ENCODE measurements around the gene SLF1.

SLF1 gene

GRCh38 chr5:94715768-94716167, 97.3 kb downstream of the SLF1 start:
- no peak for ATAC-seq (ENCODE audit: insufficient read depth, low read depth)
- H3K27ac ChIP-seq (ENCODE audit: low read length): no peak overlapping the region
- DNase-seq: no peak

GRCh38 chr5:94725142-94725541, 106.7 kb downstream of the SLF1 start:
- no peaks in the 10 kb centered on the region for H3K9me3 ChIP-seq (ENCODE audit: insufficient read depth, low read length, severe bottlenecking)
- ATAC-seq (ENCODE audit: insufficient read depth, low read depth): no peak

More at GRCh38 chr5:94715768-94716167, 97.3 kb downstream of the SLF1 start:
- Histone ChIP-seq H3K79me2 (ENCODE audit: insufficient read depth, low read length) (no peaks in the 10 kb centered on the region), H3K4me2 (ENCODE audit: insufficient read depth, low read length) (no peak overlapping the region), H3K4me1 (ENCODE audit: insufficient read depth, low read length) (no peaks in the 10 kb centered on the region), H2AFZ (ENCODE audit: low read depth, low read length) (no peak overlapping the region), H3K9me3 (ENCODE audit: insufficient read depth, low read length, severe bottlenecking) (no peaks in the 10 kb centered on the region), H3K9ac (ENCODE audit: low read depth, low read length) (no peak overlapping the region), H3K27me3 (ENCODE audit: insufficient read depth, low read length, poor library complexity) (no peaks in the 10 kb centered on the region), H4K20me1 (ENCODE audit: insufficient read depth, low read length) (no peaks in the 10 kb centered on the region), H3K36me3 (ENCODE audit: insufficient read depth, low read length) (peaks cover 18% of the 10 kb centered on the region), H3K4me3 (ENCODE audit: low read depth in 1 of 2, low read length in 2 of 2) (no peak overlapping the region)
- TF ChIP-seq CTCF (IDR thresholded peaks at IDR 0.05; ENCODE audit: borderline replicate concordance, extremely low read depth, low read length, poor library complexity, severe bottlenecking): no peak
- no peak for TF ChIP-seq EZH2 (IDR thresholded peaks at IDR 0.05; ENCODE audit: borderline replicate concordance, low read depth, low read length, severe bottlenecking)

GRCh38 chr5:94731471-94731870, 113.0 kb downstream of the SLF1 start:
- ATAC-seq (ENCODE audit: insufficient read depth, low read depth) (no peak), DNase-seq (no peak)
- Histone ChIP-seq H3K4me2 (ENCODE audit: insufficient read depth, low read length) (no peak overlapping the region), H3K79me2 (ENCODE audit: insufficient read depth, low read length) (no peaks in the 10 kb centered on the region), H4K20me1 (ENCODE audit: insufficient read depth, low read length) (no peaks in the 10 kb centered on the region), H3K4me1 (ENCODE audit: insufficient read depth, low read length) (no peaks in the 10 kb centered on the region), H3K9ac (ENCODE audit: low read depth, low read length) (no peak overlapping the region), H3K27me3 (ENCODE audit: insufficient read depth, low read length, poor library complexity) (no peaks in the 10 kb centered on the region), H3K27ac (ENCODE audit: low read length) (no peak overlapping the region), H3K36me3 (ENCODE audit: insufficient read depth, low read length) (no peaks in the 10 kb centered on the region), H3K9me3 (ENCODE audit: insufficient read depth, low read length, severe bottlenecking) (no peaks in the 10 kb centered on the region), H2AFZ (ENCODE audit: low read depth, low read length) (no peak overlapping the region), H3K4me3 (ENCODE audit: low read depth in 1 of 2, low read length in 2 of 2) (no peak overlapping the region)
- TF ChIP-seq CTCF (IDR thresholded peaks at IDR 0.05; ENCODE audit: borderline replicate concordance, extremely low read depth, low read length, poor library complexity, severe bottlenecking): no peak
- TF ChIP-seq EZH2 (IDR thresholded peaks at IDR 0.05; ENCODE audit: borderline replicate concordance, low read depth, low read length, severe bottlenecking): no peak

More at GRCh38 chr5:94725142-94725541, 106.7 kb downstream of the SLF1 start:
- Histone ChIP-seq H3K4me3 (ENCODE audit: low read depth in 1 of 2, low read length in 2 of 2) (no peak overlapping the region), H3K4me1 (ENCODE audit: insufficient read depth, low read length) (no peaks in the 10 kb centered on the region), H3K27ac (ENCODE audit: low read length) (no peak overlapping the region), H4K20me1 (ENCODE audit: insufficient read depth, low read length) (no peaks in the 10 kb centered on the region), H3K4me2 (ENCODE audit: insufficient read depth, low read length) (no peak overlapping the region), H3K27me3 (ENCODE audit: insufficient read depth, low read length, poor library complexity) (no peaks in the 10 kb centered on the region), H2AFZ (ENCODE audit: low read depth, low read length) (no peak overlapping the region), H3K79me2 (ENCODE audit: insufficient read depth, low read length) (no peaks in the 10 kb centered on the region), H3K36me3 (ENCODE audit: insufficient read depth, low read length) (no peaks in the 10 kb centered on the region), H3K9ac (ENCODE audit: low read depth, low read length) (no peak overlapping the region)
- TF ChIP-seq EZH2 (IDR thresholded peaks at IDR 0.05; ENCODE audit: borderline replicate concordance, low read depth, low read length, severe bottlenecking): no peak
- no peak for TF ChIP-seq CTCF (IDR thresholded peaks at IDR 0.05; ENCODE audit: borderline replicate concordance, extremely low read depth, low read length, poor library complexity, severe bottlenecking)
- no peak for DNase-seq

- H3K4me1 ChIP-seq (ENCODE audit: insufficient read depth, low read length): no peaks in the 10 kb centered on the region
- TF ChIP-seq CTCF (IDR thresholded peaks at IDR 0.05; ENCODE audit: borderline replicate concordance, extremely low read depth, low read length, poor library complexity, severe bottlenecking) (no peak), EZH2 (IDR thresholded peaks at IDR 0.05; ENCODE audit: borderline replicate concordance, low read depth, low read length, severe bottlenecking) (no peak)
- H3K27me3 ChIP-seq (ENCODE audit: insufficient read depth, low read length, poor library complexity): no peaks in the 10 kb centered on the region
- H3K27ac ChIP-seq (ENCODE audit: low read length): no peak overlapping the region
- DNase-seq (no peak), ATAC-seq (ENCODE audit: insufficient read depth, low read depth) (no peak)
- H3K4me3 ChIP-seq (ENCODE audit: low read depth in 1 of 2, low read length in 2 of 2): no peak overlapping the region
- H3K4me2 ChIP-seq (ENCODE audit: insufficient read depth, low read length): no peak overlapping the region
- no peaks in the 10 kb centered on the region for H3K9me3 ChIP-seq (ENCODE audit: insufficient read depth, low read length, severe bottlenecking)
- H3K9ac ChIP-seq (ENCODE audit: low read depth, low read length): no peak overlapping the region
- H2AFZ ChIP-seq (ENCODE audit: low read depth, low read length): no peak overlapping the region
- H3K36me3 ChIP-seq (ENCODE audit: insufficient read depth, low read length): no peaks in the 10 kb centered on the region
- no peaks in the 10 kb centered on the region for H3K79me2 ChIP-seq (ENCODE audit: insufficient read depth, low read length)
- H4K20me1 ChIP-seq (ENCODE audit: insufficient read depth, low read length): no peaks in the 10 kb centered on the region
Measured at GRCh38 chr5:94736498-94736897, 118.0 kb downstream of the SLF1 start.

All from DND-41 (cell line).